Astrocyte (in vitro differentiated cells and primary cell): ENCODE results near the gene DBT.
"Not testable (repeated sequence)": the region's sequence is repeated elsewhere in the genome, so short reads cannot be mapped to it uniquely, and the experiment has no call there.

ENCODE experiments used
- EZH2 ChIP-seq: IDR thresholded peaks from 2 replicates; pipeline ENCODE4 v1.6.1; 2012; ENCODE audit warnings: mild to moderate bottlenecking, low read length, inconsistent platforms; ENCODE audit not compliant: insufficient read depth
- TF ChIP-seq, protein P1 (sequence below): IDR thresholded peaks from 2 replicates; pipeline ENCODE4 v1.5.1; 2011; ENCODE audit warnings: low read depth, mild to moderate bottlenecking, inconsistent platforms, low read length, moderate library complexity; ENCODE audit not compliant: insufficient read depth

DNA sequence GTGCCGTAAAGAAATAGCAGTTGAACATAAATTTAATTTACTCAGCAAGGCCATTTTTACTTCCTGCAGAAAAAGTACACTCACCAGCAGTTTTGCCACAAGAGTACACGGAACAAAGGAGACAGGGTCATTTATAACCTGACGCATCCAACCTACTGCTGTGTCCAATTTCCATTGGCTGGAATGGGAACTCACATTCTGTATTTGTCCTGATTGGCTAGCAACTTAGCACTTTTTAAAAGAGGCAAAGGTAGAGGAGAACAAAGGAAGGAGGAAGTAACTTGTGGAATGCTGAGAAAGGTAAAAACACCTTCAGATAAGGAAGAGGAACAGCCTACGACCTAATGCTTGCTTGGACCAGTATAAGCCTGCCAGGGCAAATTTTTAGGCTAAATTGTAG, 16.1 kb downstream of the DBT start:
- TF ChIP-seq, protein P1, sequence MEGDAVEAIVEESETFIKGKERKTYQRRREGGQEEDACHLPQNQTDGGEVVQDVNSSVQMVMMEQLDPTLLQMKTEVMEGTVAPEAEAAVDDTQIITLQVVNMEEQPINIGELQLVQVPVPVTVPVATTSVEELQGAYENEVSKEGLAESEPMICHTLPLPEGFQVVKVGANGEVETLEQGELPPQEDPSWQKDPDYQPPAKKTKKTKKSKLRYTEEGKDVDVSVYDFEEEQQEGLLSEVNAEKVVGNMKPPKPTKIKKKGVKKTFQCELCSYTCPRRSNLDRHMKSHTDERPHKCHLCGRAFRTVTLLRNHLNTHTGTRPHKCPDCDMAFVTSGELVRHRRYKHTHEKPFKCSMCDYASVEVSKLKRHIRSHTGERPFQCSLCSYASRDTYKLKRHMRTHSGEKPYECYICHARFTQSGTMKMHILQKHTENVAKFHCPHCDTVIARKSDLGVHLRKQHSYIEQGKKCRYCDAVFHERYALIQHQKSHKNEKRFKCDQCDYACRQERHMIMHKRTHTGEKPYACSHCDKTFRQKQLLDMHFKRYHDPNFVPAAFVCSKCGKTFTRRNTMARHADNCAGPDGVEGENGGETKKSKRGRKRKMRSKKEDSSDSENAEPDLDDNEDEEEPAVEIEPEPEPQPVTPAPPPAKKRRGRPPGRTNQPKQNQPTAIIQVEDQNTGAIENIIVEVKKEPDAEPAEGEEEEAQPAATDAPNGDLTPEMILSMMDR, result not testable (repeated sequence)
- TF ChIP-seq EZH2, result not testable (repeated sequence)
